ENCODE data around the gene ADRB1. TPM values are rescaled to one million over a fixed set of nuclear protein-coding genes. Genes with fewer than 3 reads are reported as not detected.

ADRB1 gene
- total RNA-seq, 2 donors from 2014 or later, result 32.8 to 49.8 TPM

GRCh38 chr10:114002422-114002821 lies 41.2 kb upstream of the ADRB1 start:
- Histone ChIP-seq H3K9me3 (no peaks in the 10 kb centered on the region), H3K36me3 (no peaks in the 10 kb centered on the region), H3K4me3 (no peak overlapping the region), H3K27me3 (no peaks in the 10 kb centered on the region), H3K4me1 (peaks cover 0 to 5% of the 10 kb centered on the region in 2 donors), H3K27ac (no peak overlapping the region)
- TF ChIP-seq CTCF (IDR thresholded peaks at IDR 0.05), result peak in 1 of 2 donors; percentile 23
- no peak for DNase-seq (ENCODE audit: low spot score)

- H3K27me3 ChIP-seq, result no peaks in the 10 kb centered on the region
- H3K36me3 ChIP-seq, result no peaks in the 10 kb centered on the region
- no peak for TF ChIP-seq CTCF (IDR thresholded peaks at IDR 0.05)
- H3K27ac ChIP-seq, result no peak overlapping the region
- DNase-seq (ENCODE audit: low spot score), result no peak
- peaks cover 0 to 5% of the 10 kb centered on the region in 2 donors for H3K4me1 ChIP-seq
- H3K9me3 ChIP-seq, result no peaks in the 10 kb centered on the region
- no peak overlapping the region for H3K4me3 ChIP-seq
Observed at GRCh38 chr10:114003161-114003941, 40.3 kb upstream of the ADRB1 start.

- no peak overlapping the region for H3K4me3 ChIP-seq
- DNase-seq (ENCODE audit: low spot score), result no peak
- H3K4me1 ChIP-seq, result no peaks in the 10 kb centered on the region
- no peaks in the 10 kb centered on the region for H3K36me3 ChIP-seq
- no peaks in the 10 kb centered on the region for H3K27me3 ChIP-seq
- H3K9me3 ChIP-seq, result no peaks in the 10 kb centered on the region
- TF ChIP-seq CTCF (IDR thresholded peaks at IDR 0.05), result no peak
- no peak overlapping the region for H3K27ac ChIP-seq
Observed at GRCh38 chr10:114009281-114009996, 34.2 kb upstream of the ADRB1 start.

GRCh38 chr10:114010316-114010715 lies 33.4 kb upstream of the ADRB1 start:
- Histone ChIP-seq H3K27ac (no peak overlapping the region), H3K4me3 (no peak overlapping the region), H3K9me3 (no peaks in the 10 kb centered on the region), H3K27me3 (no peaks in the 10 kb centered on the region), H3K4me1 (no peaks in the 10 kb centered on the region), H3K36me3 (no peaks in the 10 kb centered on the region)
- no peak for DNase-seq (ENCODE audit: low spot score)
- TF ChIP-seq CTCF (IDR thresholded peaks at IDR 0.05), result no peak

GRCh38 chr10:114012650-114013049 lies 31.0 kb upstream of the ADRB1 start:
- TF ChIP-seq CTCF (IDR thresholded peaks at IDR 0.05), result no peak
- H3K9me3 ChIP-seq, result peaks cover 0 to 6% of the 10 kb centered on the region in 2 donors

More at GRCh38 chr10:114012650-114013049, 31.0 kb upstream of the ADRB1 start:
- H3K4me1 ChIP-seq, result no peaks in the 10 kb centered on the region
- H3K27me3 ChIP-seq, result no peaks in the 10 kb centered on the region
- H3K27ac ChIP-seq, result no peak overlapping the region
- H3K4me3 ChIP-seq, result no peak overlapping the region
- no peaks in the 10 kb centered on the region for H3K36me3 ChIP-seq
- no peak for DNase-seq (ENCODE audit: low spot score)
